GM12864 (cell line): ENCODE measurements around the gene GNAS-AS1.

ENCODE experiments used
- DNase-seq: peaks from one replicate; pipeline ENCODE4 v3.0.0-alpha.2; 2011; ENCODE audit warnings: low read depth
- H3K4me3 ChIP-seq: 2 replicates; pipeline ENCODE4 v1.5.1; 2011; ENCODE audit warnings: mild to moderate bottlenecking, low read depth, low read length, control low read depth
- CTCF ChIP-seq: IDR thresholded peaks from 2 replicates; pipeline ENCODE4 v1.5.1; 2011; ENCODE audit warnings: low read depth, mild to moderate bottlenecking, moderate library complexity, low read length, control low read depth, inconsistent platforms; ENCODE audit errors: missing control alignments

GNAS-AS1 gene

GRCh38 chr20:58811334-58811733 is 39.4 kb downstream of the GNAS-AS1 start:
- TF ChIP-seq CTCF = no peak
- no peak overlapping the region for H3K4me3 ChIP-seq
- no peak for DNase-seq

GRCh38 chr20:58810879-58811250 is 39.8 kb downstream of the GNAS-AS1 start:
- TF ChIP-seq CTCF = no peak
- no peak overlapping the region for H3K4me3 ChIP-seq
- no peak for DNase-seq

- TF ChIP-seq CTCF = no peak
- H3K4me3 ChIP-seq = no peak overlapping the region
- no peak for DNase-seq
Observed at GRCh38 chr20:58810116-58810878, 40.4 kb downstream of the GNAS-AS1 start.

- H3K4me3 ChIP-seq = no peak overlapping the region
- DNase-seq = no peak
- TF ChIP-seq CTCF = no peak
Observed at GRCh38 chr20:58808271-58809046, 42.2 kb downstream of the GNAS-AS1 start.

- DNase-seq = no peak
- no peak overlapping the region for H3K4me3 ChIP-seq
- no peak for TF ChIP-seq CTCF
Observed at GRCh38 chr20:58807801-58808200, 42.9 kb downstream of the GNAS-AS1 start.

- DNase-seq = no peak
- no peak for TF ChIP-seq CTCF
- H3K4me3 ChIP-seq = no peak overlapping the region
Observed at GRCh38 chr20:58803533-58803932, 47.2 kb downstream of the GNAS-AS1 start.
